ENCODE data around the gene SLC8A1. TPM values are rescaled to one million over a fixed set of nuclear protein-coding genes. Genes with fewer than 3 reads are reported as not detected.
A peak's percentile ranks its signal among the peaks of the same experiment; 100 is the strongest.

SLC8A1 gene
- polyA plus RNA-seq, 5 donors: 4.2 to 7.1 (median 5.4) TPM

DNA sequence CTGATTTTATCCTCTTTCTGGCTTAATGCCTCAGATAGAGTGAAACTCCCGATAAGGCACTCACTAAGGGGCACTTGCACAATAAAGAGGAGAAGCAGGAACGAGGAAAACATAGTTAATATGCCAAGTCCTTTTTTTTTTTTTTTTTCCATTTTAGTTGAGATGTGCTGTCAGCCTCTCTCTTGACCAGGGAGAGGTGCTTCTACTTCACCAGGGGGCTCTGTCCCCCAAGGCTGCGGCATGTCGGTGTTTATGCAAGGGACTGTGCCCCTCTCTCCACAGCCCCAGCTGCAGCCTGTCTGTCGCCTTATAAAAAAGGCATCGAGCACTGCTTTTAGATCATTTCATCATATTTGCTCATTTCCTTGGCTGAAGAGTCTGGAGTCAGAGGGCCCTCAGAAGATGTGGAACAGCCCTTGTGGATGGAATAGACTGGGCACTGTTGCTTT, 178.1 kb downstream of the SLC8A1 start:
- peak; percentile 54 to 57 for DNase-seq

- DNase-seq: no peak
Observed at GRCh38 chr2:40271094-40271493, 180.8 kb downstream of the SLC8A1 start.

- DNase-seq: no peak
Observed at GRCh38 chr2:40270372-40270771, 181.5 kb downstream of the SLC8A1 start.

- no peak for DNase-seq
Observed at GRCh38 chr2:40268566-40268965, 183.3 kb downstream of the SLC8A1 start.

DNA sequence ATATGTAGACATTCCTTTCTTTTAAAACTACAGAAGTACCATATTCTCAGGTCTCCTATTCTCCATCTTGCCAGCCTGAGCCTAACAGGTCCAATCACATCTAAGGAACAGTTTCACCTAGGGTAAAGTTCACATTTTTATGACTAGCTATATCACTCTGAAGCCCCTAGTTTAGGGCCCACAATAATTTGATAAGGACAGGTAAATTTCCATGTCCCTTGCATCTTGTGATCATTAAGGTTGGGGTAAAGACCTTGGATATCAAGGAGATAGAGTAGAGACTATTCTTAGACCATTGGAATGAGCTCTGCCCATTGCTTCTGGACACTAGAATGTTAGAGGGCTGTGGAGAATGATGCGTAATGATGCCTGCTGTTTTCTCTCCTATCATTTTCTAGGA, 185.7 kb downstream of the SLC8A1 start:
- DNase-seq: no peak

DNA sequence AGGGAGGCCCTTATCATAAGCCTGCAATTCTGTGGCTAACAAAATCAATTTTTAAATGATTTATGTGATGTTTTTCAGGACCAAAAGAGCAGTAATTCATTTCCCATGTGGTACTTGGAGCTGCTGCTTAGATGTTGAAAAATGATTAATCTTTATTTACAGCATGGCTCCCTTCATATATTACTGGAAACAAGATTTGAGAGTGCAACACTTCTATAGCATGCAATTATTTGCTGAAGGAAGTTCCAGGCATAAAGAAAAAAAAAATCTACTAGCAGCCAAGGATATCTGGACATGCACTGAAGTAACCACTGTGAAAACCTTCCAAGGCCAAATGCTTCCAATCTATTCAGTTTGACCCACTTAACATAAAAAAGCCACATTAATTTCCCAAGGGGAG, 186.3 kb downstream of the SLC8A1 start:
- no peak for DNase-seq

DNA sequence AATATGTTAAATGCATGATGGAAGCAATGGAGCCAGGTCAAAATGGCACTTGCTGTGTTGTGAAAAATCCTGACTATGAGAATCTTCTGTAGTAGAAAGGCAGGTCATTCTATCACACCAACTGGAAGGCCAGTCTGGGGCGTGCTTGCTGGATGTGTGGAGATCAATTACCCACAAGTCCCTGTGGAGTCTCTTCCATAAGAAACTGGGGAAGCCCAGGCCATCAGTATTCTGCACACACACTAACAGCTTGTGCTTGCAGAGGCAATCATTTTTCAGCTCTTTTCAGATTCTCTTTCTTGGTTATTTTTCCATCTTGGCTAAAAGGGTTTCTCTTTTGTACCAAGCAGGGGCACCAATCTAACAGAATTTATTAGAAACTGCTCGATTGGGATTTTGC, 190.8 kb downstream of the SLC8A1 start:
- no peak for DNase-seq

GRCh38 chr2:40260437-40260836, 191.5 kb downstream of the SLC8A1 start:
- DNase-seq: no peak

- no peak for DNase-seq
Observed at GRCh38 chr2:40259900-40260299, 192.0 kb downstream of the SLC8A1 start.

- DNase-seq: no peak
Observed at GRCh38 chr2:40258135-40258457, 193.8 kb downstream of the SLC8A1 start.

DNA sequence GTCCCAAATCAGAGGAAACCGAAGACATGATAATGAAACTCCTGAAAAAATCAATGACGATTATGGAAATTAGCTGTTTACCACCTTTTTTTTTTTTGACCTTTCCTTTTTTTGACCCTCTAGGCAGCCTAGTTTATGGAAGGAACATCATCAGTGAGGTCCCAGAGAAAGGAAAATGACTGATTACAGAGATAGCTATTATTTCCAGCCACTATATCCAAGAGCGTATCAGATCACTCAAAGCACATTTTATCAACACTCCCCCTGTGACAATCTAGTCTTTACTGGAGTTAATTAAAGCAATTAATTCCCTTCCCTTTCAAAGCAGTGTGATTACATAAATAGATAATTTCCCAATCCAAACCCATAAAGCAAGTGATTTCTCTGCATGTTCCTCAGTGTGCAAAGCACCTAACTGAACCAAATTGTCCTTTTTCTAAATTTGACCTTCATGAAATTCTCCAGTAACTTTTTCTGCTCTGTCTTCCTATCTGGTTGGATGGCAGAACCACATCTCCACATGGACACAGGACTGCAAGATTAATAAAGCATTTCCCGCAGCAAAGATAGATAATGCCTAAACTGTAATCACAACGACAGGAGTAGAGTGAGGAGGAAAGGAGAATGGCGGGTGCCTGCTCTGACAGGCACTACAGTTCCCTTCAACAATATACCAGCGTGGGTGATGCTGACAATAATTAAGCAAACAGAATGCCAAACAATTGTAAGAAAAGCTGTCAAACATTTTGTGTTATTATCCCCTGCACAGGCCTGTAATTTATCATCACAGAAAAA, 194.4 kb downstream of the SLC8A1 start:
- no peak for DNase-seq

GRCh38 chr2:40256649-40257048, 195.2 kb downstream of the SLC8A1 start:
- no peak for DNase-seq

DNA sequence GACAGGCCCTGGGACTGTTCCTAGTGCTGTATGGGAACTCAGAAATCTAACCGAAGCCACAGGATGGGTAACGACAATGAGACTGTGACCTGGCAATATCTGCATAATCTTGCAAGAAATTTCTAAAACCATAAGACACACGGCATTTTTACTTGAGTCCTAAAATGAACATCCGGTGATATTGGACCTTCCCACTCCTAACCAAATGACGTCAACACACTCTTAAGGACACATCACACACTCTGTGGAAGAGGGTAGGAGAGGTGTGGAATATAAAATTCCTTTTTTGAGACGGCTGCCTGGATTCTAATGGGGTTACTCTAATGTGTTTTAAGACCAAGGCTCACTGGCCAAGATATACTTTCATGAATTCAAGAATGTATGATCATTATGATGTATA, 195.9 kb downstream of the SLC8A1 start:
- no peak for DNase-seq

- DNase-seq: no peak
Observed at GRCh38 chr2:40255103-40255502, 196.8 kb downstream of the SLC8A1 start.

DNA sequence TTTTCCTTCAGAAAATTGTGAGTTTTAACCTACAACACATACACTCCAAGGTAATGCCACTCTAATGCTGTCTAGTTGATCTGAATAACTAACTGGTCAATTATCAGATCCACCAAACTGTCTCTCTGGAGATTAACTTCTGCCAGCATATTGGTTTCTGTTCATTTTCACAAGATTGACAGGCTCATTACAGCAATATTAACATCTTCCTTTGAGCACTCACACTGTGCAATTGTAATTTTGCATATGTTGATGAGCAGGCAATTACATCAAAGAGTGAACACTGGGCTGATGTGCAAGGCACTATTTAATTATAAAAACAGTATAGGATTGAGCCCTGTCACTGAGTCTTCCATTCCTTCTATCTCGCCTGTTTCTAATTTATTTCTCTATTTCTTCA, 197.3 kb downstream of the SLC8A1 start:
- DNase-seq: no peak

- DNase-seq: peak in 1 of 2 donors; percentile 21
Observed at GRCh38 chr2:40251137-40251536, 200.8 kb downstream of the SLC8A1 start.

GRCh38 chr2:40249577-40249976, 202.3 kb downstream of the SLC8A1 start:
- DNase-seq: no peak

- no peak for DNase-seq
Observed at GRCh38 chr2:40248294-40248693, 203.6 kb downstream of the SLC8A1 start.

DNA sequence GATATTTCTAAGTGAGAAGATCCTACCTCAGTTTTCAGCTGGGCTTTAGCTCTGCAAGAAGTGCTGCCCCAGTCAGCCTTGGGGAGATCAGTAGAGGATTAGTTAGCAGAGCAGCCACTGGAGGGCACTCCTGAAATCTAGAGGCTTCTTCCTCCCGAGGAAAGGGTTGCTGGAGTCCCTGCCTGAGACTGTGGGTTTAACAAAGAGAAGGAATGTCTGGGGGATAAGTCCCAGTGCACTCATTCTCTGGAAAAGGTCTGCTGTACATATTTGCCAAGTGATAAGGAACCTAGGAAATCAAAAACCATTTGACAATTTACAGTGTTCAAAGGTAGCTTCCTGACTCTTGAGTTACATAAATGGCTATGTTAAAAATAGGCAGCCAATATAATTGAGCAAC, 207.2 kb downstream of the SLC8A1 start:
- no peak for DNase-seq

DNA sequence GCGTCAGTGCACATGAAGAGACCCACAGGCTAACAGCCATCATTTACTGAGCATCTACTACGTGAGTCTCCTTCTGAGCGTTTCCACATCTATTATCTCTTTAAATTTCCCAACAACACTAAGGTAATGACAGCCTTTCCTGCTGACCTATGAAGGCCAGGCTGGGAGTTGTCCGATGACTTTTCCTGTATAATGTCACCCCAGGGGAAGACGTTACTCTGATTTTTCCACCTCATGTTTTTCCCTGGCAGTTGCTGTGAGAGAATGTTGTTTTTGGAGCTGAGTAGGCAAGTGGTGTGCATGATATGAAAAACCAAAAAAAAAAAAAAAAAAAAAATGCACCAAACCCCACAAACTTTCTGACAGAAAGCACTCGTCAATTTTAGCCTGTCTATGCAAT, 207.6 kb downstream of the SLC8A1 start:
- DNase-seq: no peak

GRCh38 chr2:40243581-40244187, 208.2 kb downstream of the SLC8A1 start:
- DNase-seq: no peak

GRCh38 chr2:40242315-40242714, 209.6 kb downstream of the SLC8A1 start:
- no peak for DNase-seq

DNA sequence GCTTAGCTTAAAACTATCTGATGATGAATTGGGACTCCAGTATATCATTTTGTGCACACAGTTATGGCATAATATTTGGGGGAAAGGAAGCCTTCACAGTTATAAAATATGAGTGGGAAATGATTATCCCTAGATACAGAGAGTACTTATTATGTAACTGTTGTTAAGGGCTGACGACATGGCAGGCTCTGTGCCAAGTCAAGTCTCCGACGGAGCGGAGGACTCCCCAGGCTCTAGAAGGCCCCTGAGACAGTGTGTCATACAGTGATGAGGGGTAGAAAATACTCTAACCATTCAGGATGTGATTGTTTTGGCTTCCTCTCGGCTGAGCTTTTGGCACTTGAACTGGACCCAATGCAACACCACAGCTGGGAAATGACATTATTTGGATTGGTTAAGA, 211.8 kb downstream of the SLC8A1 start:
- DNase-seq: peak; percentile 81

Measured in right lung (tissue), 5 donors.